IMR-90 (cell line): ENCODE data around the gene PCK2. TPM values are rescaled to one million over a fixed set of nuclear protein-coding genes. Genes with fewer than 3 reads are reported as not detected.
A peak's percentile ranks its signal among the peaks of the same experiment; 100 is the strongest.

Experiments
- ATAC-seq: fragments of 200-7000 bp; cut with Tn5 transposase; 2 replicates; pipeline ENCODE4 v1.9.1; 2020; ENCODE audit warnings: low read depth, mild to moderate bottlenecking, moderate library complexity
- BruUV-seq: library from RNA; stranded (reverse); fragments of 400-500 nt; replicated peaks from 2 replicates; lab custom pipeline; 2021; lab: Mats Ljungman, UMichigan
- CTCF ChIA-PET: fragments of 300-600 bp; formaldehyde crosslinking; extraction: SDS; loops from one replicate; lab custom pipeline; 2021; ENCODE audit warnings: antibody characterized with exemption; lab: Yijun Ruan, JAX
- POLR2A ChIA-PET: fragments of 300-600 bp; sonication (Branson Sonifier 250); formaldehyde crosslinking; loops from one replicate; lab custom pipeline; 2022; ENCODE audit warnings: antibody characterized with exemption; ENCODE audit not compliant: unreplicated experiment; lab: Charles Lee
- DNase-seq: peaks from one replicate; pipeline ENCODE4 v3.0.0; 2013
- H2AFZ ChIP-seq: replicated peaks from 2 replicates; pipeline ENCODE3; 2013; ENCODE audit warnings: low read length, mild to moderate bottlenecking; ENCODE audit not compliant: poor library complexity
- H2AK5ac ChIP-seq: 2 replicates; pipeline ENCODE4 v1.6.1; 2013; ENCODE audit warnings: low read depth, low read length, inconsistent platforms
- H2AK9ac ChIP-seq: replicated peaks from 2 replicates; pipeline ENCODE3; 2013; ENCODE audit warnings: mild to moderate bottlenecking, low read depth, low read length, moderate library complexity; ENCODE audit not compliant: poor library complexity
- H2BK120ac ChIP-seq: 2 replicates; pipeline ENCODE4 v1.6.1; 2013; ENCODE audit warnings: low read depth, low read length, inconsistent platforms
- H2BK15ac ChIP-seq: 3 replicates; pipeline ENCODE4 v1.6.1; 2013; ENCODE audit warnings: low read depth, low read length, inconsistent platforms
- H2BK20ac ChIP-seq: 2 replicates; pipeline ENCODE4 v1.6.1; 2013; ENCODE audit warnings: low read depth, mild to moderate bottlenecking, inconsistent platforms, low read length, moderate library complexity
- H2BK5ac ChIP-seq: 2 replicates; pipeline ENCODE4 v1.6.1; 2013; ENCODE audit warnings: mild to moderate bottlenecking, low read depth, low read length, inconsistent platforms; ENCODE audit not compliant: poor library complexity, severe bottlenecking
- H3K14ac ChIP-seq: replicated peaks from 2 replicates; pipeline ENCODE4 v1.6.1; 2013; ENCODE audit warnings: low read depth, low read length, inconsistent platforms
- H3K18ac ChIP-seq: 2 replicates; pipeline ENCODE4 v1.6.1; 2013; ENCODE audit warnings: low read depth, low read length, control low read depth
- H3K23ac ChIP-seq: 2 replicates; pipeline ENCODE4 v1.6.1; 2013; ENCODE audit warnings: low read depth, low read length, inconsistent platforms
- H3K27ac ChIP-seq: 2 replicates; pipeline ENCODE4 v1.5.1; 2013; ENCODE audit warnings: mild to moderate bottlenecking, control low read depth, low read length; ENCODE audit not compliant: insufficient read depth
- H3K27me3 ChIP-seq: 2 replicates; pipeline ENCODE4 v1.6.1; 2013; ENCODE audit warnings: low read length; ENCODE audit not compliant: control insufficient read depth, insufficient read depth
- H3K36me3 ChIP-seq: 2 replicates; pipeline ENCODE4 v1.6.1; 2013; ENCODE audit warnings: low read length, mixed read lengths; ENCODE audit not compliant: control insufficient read depth, insufficient read depth
- H3K4ac ChIP-seq: 2 replicates; pipeline ENCODE4 v1.6.1; 2013; ENCODE audit warnings: low read depth, low read length, inconsistent platforms
- H3K4me1 ChIP-seq: 2 replicates; pipeline ENCODE4 v1.6.1; 2013; ENCODE audit warnings: low read length, mixed read lengths; ENCODE audit not compliant: control insufficient read depth, insufficient read depth
- H3K4me2 ChIP-seq: 2 replicates; pipeline ENCODE4 v1.6.1; 2013; ENCODE audit warnings: low read depth, mild to moderate bottlenecking, control low read depth, low read length, moderate library complexity
- H3K4me3 ChIP-seq: 2 replicates; pipeline ENCODE4 v1.5.1; 2013; ENCODE audit warnings: low read depth, mild to moderate bottlenecking, control low read depth, low read length, moderate library complexity; ENCODE audit not compliant: insufficient read depth
- H3K56ac ChIP-seq: 2 replicates; pipeline ENCODE4 v1.6.1; 2013; ENCODE audit warnings: low read length, inconsistent platforms; ENCODE audit not compliant: insufficient read depth; ENCODE audit errors: extremely low read depth
- H3K79me1 ChIP-seq, 2 experiments: 2 replicates each; pipeline ENCODE4 v1.6.1; 2013; ENCODE audit warnings: low read length in 2 of 2, inconsistent platforms in 1 of 2, low read depth in 1 of 2
- H3K9ac ChIP-seq: 2 replicates; pipeline ENCODE4 v1.6.1; 2013; ENCODE audit warnings: low read depth, low read length, control low read depth
- H3K9me1 ChIP-seq: 2 replicates; pipeline ENCODE4 v1.6.1; 2013; ENCODE audit warnings: low read length, inconsistent platforms; ENCODE audit not compliant: insufficient read depth
- H3K9me3 ChIP-seq: 2 replicates; pipeline ENCODE4 v1.6.1; 2013; ENCODE audit warnings: low read length; ENCODE audit not compliant: control insufficient read depth, insufficient read depth
- H4K20me1 ChIP-seq: 2 replicates; pipeline ENCODE4 v1.6.1; 2013; ENCODE audit warnings: low read length, inconsistent platforms; ENCODE audit not compliant: insufficient read depth
- H4K5ac ChIP-seq: 2 replicates; pipeline ENCODE4 v1.6.1; 2013; ENCODE audit warnings: mild to moderate bottlenecking, low read depth, low read length, control low read depth
- H4K8ac ChIP-seq, 2 experiments: 2 replicates each; pipeline ENCODE4 v1.6.1; 2013; ENCODE audit warnings: low read depth in 2 of 2, low read length in 2 of 2, control low read depth in 1 of 2, inconsistent platforms in 1 of 2
- H4K91ac ChIP-seq: 2 replicates; pipeline ENCODE4 v1.6.1; 2013; ENCODE audit warnings: low read depth, low read length, inconsistent platforms; ENCODE audit not compliant: insufficient read depth
- CEBPB ChIP-seq: IDR thresholded peaks from 2 replicates; pipeline ENCODE4 v1.6.1; 2012; ENCODE audit warnings: low read depth, low read length, improper control_type of control experiment
- MAFK ChIP-seq: IDR thresholded peaks from 2 replicates; pipeline ENCODE4 v1.6.1; 2012; ENCODE audit warnings: low read depth, low read length, improper control_type of control experiment
- MXI1 ChIP-seq: IDR thresholded peaks from 2 replicates; pipeline ENCODE4 v1.6.1; 2012; ENCODE audit warnings: low read depth, mild to moderate bottlenecking, low read length, moderate library complexity, borderline replicate concordance
- WGBS, 2 experiments: methylation state at CpG; one replicate each; pipeline versions ENCODE4 v1.1.5 to v1.1.7; 2013; ENCODE audit warnings: missing lambda C conversion rate in 2 of 2; ENCODE audit not compliant: insufficient read length in 1 of 2; ENCODE audit errors: extremely low coverage in 2 of 2; 5-methylcytosine and 5-hydroxymethylcytosine counted together
- dilution Hi-C: fragments of 300-500 bp; cut with HindIII; formaldehyde crosslinking; loops from one replicate; pipeline ENCODE4 v1.14.3; 2018; ENCODE audit warnings: low sequenced_read_pairs; ENCODE audit not compliant: unreplicated experiment
- in situ Hi-C: fragments of 300-500 bp; cut with MboI; formaldehyde crosslinking; loops from 3 replicates; pipeline ENCODE4 v1.14.3; 2019; ENCODE audit warnings: low sequenced_read_pairs, inconsistent platforms, mixed read lengths
- intact Hi-C: fragments of 100-400 bp; cut with micrococcal nuclease; formaldehyde crosslinking; loops from 2 replicates; pipeline ENCODE4 v1.10.0; 2022
- polyA plus RNA-seq, 3 experiments: library from polyadenylated mRNA; depleted of rRNA; stranded (reverse); fragments of >200 nt; gene quantifications; 2 replicates each; pipeline ENCODE4 v1.2.3, GENCODE V29; 2012; ENCODE audit warnings: low replicate concordance in 1 of 3
- total RNA-seq: library from RNA; depleted of rRNA; stranded (reverse); fragments of >200 nt; gene quantifications from 2 replicates; pipeline ENCODE4 v1.2.3, GENCODE V29; 2012

PCK2 gene
- total and polyA plus RNA-seq, 2 of the 4 experiments (the other 2 are of a cell fraction): 13.4 to 29.4 TPM

GRCh38 chr14:24122898-24123297, 28.8 kb downstream of the PCK2 start:
- no peak overlapping the region for H2BK20ac ChIP-seq
- no peak overlapping the region for H4K91ac ChIP-seq
- ChIA-PET CTCF (no interaction called here), POLR2A (no interaction called here)
- H4K8ac ChIP-seq: no peak overlapping the region
- no peaks in the 10 kb centered on the region for H4K20me1 ChIP-seq
- H3K23ac ChIP-seq: no peak overlapping the region
- no peak overlapping the region for H3K56ac ChIP-seq
- no peaks in the 10 kb centered on the region for H3K79me1 ChIP-seq
- no peaks in the 10 kb centered on the region for H3K9me1 ChIP-seq
- peak overlapping the region; percentile 41 for H2AFZ ChIP-seq
- in situ Hi-C loops: no loop called here
- H3K27ac ChIP-seq: no peak overlapping the region
- no peak overlapping the region for H3K4me3 ChIP-seq
- TF ChIP-seq CEBPB (no peak), MXI1 (no peak), MAFK (no peak)
- 92% methylated on average over 2 of the region's 8 CpGs; no CpG with 5 or more reads in 1 of the 2 experiments for WGBS, 2 experiments
- no peak for ATAC-seq
- dilution Hi-C loops: no loop called here
- H2BK120ac ChIP-seq: no peak overlapping the region
- H3K18ac ChIP-seq: no peak overlapping the region
- H3K4me1 ChIP-seq: no peaks in the 10 kb centered on the region
- H3K36me3 ChIP-seq: peaks cover 33% of the 10 kb centered on the region
- intact Hi-C loops: no loop called here
- no peak for DNase-seq
- no peak overlapping the region for H3K4me2 ChIP-seq
- no peaks in the 10 kb centered on the region for H3K9me3 ChIP-seq
- no peak overlapping the region for H2BK15ac ChIP-seq
- no peak overlapping the region for H2BK5ac ChIP-seq
- no peak overlapping the region for H2AK5ac ChIP-seq
- no peak overlapping the region for H4K5ac ChIP-seq
- no peak overlapping the region for H3K14ac ChIP-seq
- no peak overlapping the region for H3K9ac ChIP-seq
- no TSS peak for BruUV-seq
- no peak overlapping the region for H3K4ac ChIP-seq
- no peak overlapping the region for H2AK9ac ChIP-seq
- no peaks in the 10 kb centered on the region for H3K27me3 ChIP-seq
